HG02610 (cell line): ENCODE data around the gene RRAS.

ENCODE experiments used
- ATAC-seq: cut with Tn5 transposase; IDR thresholded peaks from one replicate; pipeline ENCODE4 v1.9.1; 2021; ENCODE audit warnings: mild to moderate bottlenecking, moderate library complexity; ENCODE audit not compliant: unreplicated experiment

Gene RRAS

DNA sequence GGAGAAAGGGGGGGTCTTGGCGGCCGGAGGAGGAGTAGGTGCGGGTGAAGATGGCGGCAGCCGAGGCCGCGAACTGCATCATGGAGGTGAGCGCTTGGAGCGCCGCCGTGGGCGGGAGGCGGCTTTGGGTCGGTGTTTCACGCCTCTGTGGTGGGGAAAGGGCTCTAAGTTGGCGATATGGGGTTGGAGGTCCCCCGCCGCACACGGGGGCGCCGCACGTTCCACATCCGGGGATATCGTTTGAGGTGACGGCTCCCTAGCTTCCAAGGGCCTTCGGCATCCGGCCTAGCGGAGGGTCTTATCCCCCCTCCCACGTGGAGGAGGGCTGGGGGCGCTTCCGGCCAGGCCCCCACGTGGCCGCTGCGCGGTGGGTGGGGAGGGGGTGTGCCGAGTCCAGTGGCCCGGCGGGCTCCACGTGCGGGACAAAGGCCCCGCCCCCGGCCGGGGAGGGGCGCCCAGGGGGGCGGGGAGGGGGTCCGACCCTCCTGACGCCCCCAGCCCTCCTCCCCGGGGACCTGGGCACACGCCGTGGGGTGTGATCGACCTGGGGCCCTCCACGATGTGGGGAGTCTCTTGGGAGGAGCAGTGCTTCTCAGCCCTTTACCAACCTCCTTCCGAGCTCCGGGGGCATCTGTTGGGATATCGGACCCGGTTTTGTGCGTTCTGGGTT, 37.4 kb upstream of the RRAS start, which contains the start of gene PRMT1:
TSS of gene PRMT1 (plus strand) at position 41 of the 670 bp plus-strand sequence. CDS start at position 51, 10 bp downstream.
- no peak for ATAC-seq

DNA sequence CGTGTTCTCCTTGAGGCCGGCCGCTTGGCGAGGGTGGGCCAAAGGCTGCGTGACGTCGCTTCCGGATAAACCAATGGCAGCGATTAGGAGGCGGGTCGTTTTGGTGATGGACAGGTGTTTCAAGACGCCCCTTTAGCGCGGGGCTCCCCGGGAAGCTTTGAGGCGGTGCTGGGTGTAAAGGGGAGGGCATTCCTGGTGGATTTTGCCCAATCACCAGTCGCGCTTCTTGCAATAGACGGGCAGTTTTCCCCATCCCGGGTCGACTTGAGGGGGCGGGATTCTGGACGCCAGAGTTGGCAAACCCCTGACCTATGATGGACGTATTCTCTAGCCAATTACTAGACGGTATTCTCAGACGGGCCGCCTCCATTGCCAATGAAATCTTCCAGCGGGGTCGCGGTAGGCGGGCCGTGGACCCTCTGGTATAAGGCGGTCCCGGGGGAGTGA, 36.9 kb upstream of the RRAS start:
- ATAC-seq = peak; percentile 73

DNA sequence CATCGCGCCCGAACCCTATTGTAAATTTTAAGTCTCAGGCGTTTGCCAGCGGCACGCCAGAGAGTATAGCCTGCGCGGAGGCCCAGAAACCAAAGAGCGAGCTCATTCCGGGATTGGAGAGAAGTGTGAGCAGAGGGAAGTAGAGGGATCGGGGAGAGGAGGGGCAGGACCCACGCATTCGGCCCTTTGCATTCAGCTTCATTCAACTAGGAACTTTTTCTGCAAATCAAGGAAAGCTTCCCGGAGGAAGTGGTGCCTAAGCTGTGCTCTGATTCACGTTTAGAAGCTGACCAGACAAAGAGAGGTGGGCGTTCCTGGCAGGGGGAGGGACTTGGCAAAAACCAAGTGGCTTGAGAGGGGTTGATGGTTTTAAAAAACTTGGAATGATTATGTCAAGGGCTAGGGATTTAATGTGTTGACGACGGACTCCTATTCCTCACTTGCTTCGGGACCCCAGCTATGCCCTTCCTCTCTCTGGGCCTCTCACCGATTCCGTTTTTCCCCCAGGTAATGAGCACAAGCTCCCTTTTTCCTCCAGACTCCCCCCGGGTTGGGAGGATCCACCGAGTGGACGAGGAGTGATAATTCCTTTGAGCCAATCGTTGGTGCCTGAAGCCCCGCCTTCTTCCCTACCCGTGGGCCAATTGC, 36.3 kb upstream of the RRAS start:
- ATAC-seq = no peak

DNA sequence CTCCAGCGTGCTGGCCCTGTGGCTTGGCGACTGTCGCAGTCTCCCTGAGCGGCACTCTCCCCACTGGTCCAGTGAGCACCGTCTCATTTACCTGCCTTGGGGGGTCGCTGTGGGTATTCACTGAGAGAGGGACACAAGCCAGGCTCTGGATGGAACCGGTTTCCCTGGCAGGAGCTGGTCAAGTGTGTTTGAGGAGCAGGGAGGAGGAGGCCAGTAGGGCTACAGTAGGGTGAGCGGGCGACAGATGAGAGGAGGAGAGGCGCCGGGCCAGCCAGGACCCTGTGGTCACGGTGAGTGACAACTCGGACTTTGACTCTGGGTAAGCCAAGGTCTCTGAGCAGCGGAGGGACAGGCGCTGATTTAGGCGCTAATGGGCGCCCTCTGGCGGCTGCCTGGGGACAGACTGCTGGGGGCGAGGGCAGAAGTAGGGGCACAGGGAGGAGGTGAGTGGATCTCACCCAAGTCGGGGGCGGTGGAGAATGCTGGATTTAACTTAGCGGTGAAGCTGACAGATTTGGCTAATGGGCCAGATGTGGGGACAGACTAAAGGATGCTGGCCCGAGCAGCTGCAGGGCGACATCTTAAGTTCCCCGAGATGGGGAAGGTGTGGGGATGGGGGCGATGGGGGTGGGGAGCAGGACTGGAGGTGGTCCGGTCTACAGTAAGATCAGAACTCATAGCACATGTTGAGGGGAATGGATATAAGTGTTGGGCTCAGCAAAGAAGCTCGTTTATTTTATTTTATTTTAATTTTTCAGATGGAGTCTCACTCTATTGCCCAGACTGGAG, 32.4 kb upstream of the RRAS start:
- ATAC-seq = no peak

DNA sequence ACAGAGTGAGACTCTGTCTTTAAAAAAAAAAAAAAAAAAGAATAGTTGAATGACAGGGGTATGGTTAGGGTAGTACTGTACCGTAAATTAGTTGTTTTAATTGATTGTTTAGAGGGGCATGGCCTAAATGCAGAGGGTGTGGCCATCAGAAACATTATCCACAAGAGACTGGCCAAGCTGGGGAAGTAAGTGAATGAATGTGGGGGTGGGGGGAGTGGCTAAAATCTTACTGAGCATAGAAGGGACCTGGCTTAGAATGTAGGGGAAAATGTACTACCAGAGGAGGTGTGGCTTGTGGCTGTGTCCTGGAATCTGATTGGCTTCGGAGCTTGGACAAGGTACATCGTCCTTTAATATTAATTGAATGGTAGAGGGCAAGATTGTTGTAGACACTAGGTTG, 29.6 kb upstream of the RRAS start:
- ATAC-seq = no peak

DNA sequence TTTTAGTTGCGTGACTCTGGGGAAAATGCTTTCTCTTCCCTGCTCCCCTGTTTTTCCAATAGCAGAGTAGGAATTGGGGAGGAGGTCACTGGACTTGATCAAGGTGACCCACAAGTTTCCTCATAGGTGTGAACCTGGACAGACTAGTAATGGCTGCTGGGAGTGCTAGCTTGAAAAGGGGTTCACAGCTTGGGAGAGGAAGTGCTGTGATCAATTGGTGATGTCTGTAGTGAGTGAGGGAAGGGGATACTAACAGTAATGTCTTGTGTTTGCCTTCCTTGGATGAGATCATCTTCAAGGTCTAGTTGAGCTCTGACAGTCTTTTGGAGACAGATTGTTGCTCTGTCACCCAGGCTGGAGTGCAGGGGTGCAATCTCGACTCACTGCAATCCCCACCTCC, 27.5 kb upstream of the RRAS start:
- ATAC-seq = no peak

DNA sequence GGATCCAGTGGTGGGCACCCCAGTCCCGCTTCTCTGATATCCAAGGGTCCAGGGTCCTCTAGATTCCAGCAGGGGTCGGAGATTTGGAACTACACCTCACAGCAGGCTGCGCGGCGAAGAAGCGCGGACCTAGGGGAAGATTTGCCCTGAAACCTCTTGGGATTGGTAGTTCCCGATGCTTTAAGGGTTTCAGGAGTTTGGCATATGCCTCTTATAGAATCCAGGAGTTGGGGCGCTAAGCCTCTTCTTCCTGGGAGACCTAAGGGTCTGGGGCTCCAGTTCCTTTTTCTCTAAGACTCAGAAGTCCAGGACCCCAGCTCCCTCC, 26.1 kb upstream of the RRAS start:
- ATAC-seq = no peak

DNA sequence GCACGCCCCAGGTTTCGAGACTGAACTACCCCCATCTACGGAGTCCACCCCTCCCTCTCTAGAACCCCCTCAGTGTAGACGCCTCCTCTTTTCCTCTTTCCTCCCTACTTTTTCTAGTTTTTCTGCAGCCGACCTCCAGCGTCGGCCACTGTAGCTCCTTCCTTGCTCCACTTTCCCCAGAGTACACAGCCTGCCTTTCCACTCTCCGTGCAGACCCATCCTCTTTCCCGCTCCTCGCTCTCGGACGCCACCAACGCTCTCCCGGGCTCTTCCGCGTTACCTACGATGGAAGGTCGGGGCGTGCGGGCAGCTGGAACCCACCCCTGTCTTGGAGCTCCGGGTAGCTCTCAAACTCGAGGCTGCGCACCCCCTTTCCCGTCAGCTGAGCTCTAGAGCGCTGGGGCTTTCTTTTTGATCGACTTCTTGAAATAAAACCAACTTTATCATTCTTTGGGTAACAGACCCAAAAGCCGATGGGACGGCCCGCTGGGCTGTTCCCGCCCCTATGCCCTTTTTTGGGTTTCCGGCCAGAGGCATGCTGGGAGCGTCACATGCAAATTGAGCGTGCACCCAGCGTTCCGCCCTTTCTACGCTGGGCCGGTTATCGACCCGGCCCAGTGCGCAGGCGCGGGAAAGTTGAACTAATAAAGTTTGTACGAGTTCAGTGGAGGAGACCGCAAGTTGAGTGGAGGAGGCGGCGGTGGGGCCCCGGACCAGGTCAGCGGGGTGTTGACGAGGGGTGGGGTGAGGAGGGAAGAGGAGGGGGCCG, 25.6 kb upstream of the RRAS start, which contains the start of the genes BCL2L12 and IRF3:
TSS of gene BCL2L12 (plus strand) at position 583 of the 769 bp plus-strand sequence. CDS start 760 bp downstream, outside the sequence.
TSS of gene IRF3 (minus strand) at position 507 of the 769 bp plus-strand sequence. CDS start 1,019 bp downstream, outside the sequence.
- peak; percentile 75 for ATAC-seq

DNA sequence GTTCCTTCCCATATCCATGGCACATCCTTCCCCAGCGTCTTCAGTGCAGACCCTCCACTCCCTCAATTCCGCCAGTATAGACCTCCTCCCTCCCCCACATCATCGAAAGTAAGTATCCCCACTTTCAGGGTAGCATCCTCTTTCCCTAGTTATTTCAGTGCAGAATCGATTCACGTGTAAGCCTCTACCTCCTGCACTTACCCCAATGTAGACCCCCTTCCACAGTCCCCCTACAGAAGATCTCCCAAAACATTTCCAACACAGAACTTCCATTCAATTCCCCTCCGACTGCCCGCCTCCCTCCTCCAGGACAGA, 25.1 kb upstream of the RRAS start:
- ATAC-seq = no peak

DNA sequence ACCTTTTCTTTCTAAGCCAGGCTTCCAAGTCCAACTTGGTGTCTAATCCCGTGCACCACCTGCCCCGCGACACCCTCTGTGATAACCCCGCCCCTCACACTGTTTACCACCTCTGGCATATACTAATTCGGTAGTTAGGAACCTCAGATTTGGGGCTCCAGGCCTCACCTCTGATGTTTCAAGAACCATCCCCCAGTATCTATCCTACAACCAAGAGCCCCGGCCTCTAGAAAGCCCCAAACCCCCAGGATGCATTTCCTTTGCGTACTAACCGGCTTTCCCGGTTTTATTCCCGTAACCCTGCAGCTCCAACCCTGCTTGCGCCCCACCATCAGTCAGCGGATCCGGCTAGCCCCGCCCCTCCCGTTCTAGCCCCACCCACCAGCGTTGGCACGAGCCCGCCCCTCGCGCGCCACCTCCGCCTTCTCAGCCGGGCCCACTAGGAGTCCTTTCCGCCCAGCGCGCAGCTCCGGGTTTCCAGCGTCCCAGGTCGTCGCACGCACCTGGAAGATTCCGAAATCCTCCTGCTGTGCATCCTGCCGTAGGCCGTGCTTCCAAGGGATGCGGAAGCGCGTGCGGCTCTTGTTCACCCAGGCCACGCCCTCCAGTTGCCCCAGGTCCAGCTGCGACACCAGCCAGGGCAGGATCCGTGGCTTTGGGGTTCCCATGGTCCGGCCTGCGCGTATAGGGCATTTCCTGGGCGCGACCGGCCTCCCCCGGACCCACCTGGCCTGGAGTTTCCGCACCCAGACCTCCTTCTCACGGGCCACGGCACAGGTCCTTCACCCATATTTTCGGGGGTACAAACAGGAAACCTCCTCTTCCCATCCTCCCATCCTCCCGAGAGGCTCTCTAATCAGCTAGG, 24.5 kb upstream of the RRAS start:
- no peak for ATAC-seq

DNA sequence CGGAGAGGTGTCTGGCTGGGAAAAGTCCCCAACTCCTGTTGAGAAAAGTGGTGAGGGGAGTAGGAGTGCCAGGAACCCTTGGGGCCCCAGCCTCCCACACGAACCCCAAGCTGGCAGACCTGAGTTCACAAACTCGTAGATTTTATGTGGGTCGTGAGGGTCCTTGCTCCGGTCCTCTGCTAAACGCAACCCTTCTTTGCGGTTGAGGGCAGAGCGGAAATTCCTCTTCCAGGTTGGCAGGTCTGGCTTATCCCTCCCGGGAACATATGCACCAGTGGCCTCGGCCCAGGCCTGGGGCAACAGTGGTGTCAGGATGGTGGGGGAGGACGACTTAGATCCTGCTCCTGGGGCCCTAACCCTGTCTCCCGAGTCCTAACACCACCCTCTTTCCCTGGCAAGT, 23.3 kb upstream of the RRAS start:
- no peak for ATAC-seq

DNA sequence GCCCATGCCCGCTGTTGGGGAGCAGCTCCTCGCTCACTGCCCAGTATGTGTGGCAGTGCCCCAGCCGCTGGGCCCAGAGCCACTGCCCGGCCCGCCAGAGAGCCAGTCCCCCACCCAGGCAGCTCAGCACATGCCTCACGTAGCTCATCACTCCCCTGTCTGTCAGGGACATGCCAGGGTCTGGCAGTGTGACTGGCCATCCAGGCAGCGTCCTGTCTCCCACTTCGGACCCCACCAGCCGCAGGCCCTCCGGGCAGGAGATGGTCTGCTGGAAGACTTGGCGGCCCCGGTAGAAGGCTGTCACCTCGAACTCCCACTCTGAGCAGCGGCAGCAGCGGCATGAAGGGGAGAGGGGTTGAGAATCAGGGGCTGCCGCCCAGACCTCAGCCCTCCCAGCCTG, 22.1 kb upstream of the RRAS start:
- ATAC-seq = no peak

DNA sequence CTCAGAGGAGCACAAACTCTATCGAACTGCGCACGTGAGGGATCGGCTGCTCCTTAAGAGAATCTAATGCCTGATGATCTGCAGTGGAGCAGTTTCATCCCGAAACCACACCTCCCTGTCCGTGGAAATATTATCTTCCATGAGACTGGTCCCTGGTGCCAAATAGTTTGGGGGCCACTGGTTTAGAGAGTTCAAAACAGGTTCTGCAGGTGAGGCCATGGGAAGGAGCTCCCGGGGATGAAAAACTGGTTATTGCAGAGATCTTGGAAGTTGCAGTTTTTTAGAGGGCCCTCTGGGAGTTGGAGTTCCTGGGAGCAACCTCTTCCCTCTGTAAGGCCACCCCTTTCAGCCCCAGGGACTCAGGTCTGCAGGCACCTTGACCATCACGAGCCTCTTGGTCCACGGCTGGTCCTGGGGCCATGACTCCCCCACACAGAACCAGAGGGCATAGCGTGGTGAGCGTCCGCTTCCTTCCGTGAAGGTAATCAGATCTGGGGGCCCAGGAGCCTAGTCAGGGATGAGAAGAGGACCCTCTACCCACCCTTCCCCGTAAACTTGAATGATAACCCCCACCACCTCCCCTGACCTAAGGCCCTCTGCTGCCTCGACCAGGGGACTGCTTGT, 20.5 kb upstream of the RRAS start:
- ATAC-seq = no peak

DNA sequence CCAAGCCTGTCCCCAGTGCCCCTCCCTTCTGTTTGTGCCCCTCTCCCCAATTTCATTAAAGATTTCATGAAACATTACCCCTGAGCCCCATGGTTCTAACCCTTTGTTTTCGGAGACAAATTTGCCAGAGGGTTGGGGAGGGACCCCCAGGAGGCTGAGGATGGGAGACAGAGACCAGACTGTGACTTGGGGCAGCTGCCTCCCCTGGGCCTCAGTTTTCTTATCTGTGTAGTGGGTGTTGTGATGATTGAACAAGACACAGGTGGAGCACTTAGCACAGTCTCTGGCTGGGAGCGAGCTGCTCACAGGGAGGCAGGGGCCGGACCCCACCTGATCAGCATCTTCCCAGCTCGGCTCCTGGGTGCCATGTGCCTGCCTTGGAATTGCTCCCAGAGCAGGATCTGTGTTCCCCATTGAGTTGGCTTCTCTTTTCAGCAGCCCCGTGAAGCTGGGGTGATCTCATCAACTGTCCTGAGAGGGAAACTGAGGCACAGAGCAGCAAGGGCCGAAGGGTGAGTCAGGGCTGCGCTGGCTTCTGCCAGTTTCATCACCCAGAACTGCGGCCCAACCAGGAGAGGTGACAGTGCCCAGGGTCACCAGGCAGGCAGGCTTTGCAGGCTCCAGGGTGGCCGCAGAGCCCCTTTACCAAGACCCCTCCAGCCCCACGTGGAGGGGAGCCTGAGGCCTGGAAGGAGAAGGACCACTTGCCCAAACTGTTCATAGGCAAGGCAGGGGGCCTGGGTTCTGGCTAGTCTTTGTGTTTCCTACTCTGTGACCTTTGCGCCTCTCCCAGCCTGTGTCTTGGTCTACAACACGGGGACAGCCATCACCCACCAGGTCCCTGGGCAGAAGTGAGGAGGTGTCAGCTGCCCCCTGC, 18.9 kb upstream of the RRAS start:
- ATAC-seq = no peak

DNA sequence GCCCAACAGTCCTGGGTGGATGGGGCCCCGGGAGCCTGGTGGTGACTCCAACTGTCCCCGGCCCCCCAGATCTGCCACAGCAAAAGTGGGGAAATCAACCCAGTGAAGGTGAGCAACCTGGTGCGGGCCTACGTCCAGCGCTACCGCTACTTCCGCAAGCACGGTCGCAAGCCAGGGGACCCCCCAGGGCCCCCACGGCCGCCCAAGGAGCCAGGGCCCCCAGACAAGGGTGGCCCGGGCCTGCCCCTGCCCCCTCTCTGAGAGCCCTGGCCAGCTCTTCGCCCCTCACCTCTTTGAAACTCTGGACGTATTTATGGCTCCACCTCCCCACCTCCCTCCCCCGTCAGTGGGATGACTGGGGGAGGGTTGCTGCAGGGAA, 18.2 kb upstream of the RRAS start:
- ATAC-seq = no peak

DNA sequence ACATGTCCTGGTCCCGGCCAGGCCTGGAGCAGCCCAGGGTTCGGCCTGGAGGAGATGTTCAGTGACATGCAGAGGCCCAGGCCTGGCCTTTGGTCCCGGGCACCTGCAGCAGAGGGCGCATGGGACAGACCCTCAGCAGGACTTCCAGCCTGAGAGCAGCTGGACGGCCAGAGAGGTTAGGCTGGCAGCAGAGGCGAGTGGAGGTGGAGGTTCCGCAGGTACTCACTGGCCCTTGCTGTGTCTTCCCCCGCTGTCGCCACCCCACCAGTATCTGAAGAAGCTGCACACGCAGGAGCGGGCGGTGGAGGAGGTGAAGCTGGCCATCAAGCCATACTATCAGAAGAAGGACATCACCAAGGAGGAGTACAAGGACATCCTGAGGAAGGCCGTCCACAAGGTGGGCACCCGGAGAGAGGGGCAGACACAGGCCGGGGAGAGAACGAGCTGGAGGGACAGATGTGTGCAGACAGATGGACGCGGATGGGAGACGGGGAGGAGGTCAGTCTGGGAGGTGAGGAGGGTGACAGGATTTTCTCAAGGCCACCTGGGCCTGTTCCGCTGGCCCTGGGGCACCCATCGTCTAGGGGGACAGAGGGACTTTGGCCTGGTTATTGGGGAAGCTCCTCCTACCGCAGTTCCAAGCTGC, 17.7 kb upstream of the RRAS start:
- no peak for ATAC-seq

DNA sequence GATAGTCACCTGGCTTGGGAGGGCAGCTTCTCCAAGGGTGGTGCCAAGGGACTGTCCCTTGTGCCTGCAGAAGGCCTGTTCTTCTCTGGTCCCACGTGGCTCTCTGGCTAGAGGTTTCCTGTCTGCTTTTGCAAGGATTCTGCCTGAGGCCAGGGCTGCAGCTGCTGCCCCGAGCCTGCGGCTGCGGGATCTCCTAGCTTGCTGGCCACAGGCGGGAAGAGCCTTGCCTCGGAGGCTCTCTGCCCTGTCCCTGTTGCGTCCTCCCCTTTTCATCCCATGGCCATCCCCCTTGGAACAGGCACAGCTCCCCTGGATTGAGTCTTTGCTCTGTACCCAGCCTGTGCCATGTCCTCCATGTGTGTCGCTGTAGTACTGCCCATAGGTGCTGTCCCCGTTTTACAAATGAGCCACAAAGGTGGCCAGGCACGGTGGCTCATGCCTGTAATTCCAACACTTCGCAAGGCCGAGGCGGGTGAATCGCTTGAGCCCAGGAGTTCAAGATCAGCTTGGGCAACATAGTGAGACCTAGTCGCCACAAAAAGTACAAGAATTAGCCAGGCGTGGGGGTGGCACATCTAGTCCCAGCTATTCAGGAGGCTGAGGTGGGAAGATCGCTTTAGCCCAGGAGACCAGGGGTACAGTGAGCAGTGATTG, 16.6 kb upstream of the RRAS start:
- no peak for ATAC-seq
